Measurements from ENCODE around the gene CLDN19.
"Not testable (repeated sequence)": the region's sequence is repeated elsewhere in the genome, so short reads cannot be mapped to it uniquely, and the experiment has no call there.

CLDN19 gene

GRCh38 chr1:42758641-42759040, 18.6 kb upstream of the CLDN19 start:
- no peak for FAIRE-seq

GRCh38 chr1:42757892-42758275, 17.8 kb upstream of the CLDN19 start:
- FAIRE-seq: no peak

GRCh38 chr1:42756956-42757891, 17.2 kb upstream of the CLDN19 start:
- no peak for FAIRE-seq

- no peak for FAIRE-seq
These were observed 13.0 kb upstream of the CLDN19 start for GRCh38 chr1:42753070-42753469.

- FAIRE-seq: no peak
These were observed 12.2 kb upstream of the CLDN19 start for GRCh38 chr1:42752284-42752683.

- FAIRE-seq: not testable (repeated sequence)
These were observed 11.6 kb upstream of the CLDN19 start for GRCh38 chr1:42751511-42752070.

GRCh38 chr1:42750041-42750440, 10.0 kb upstream of the CLDN19 start:
- FAIRE-seq: no peak

GRCh38 chr1:42748461-42749410, 8.7 kb upstream of the CLDN19 start:
- FAIRE-seq: no peak

- no peak for FAIRE-seq
These were observed 8.0 kb upstream of the CLDN19 start for GRCh38 chr1:42748021-42748420.

GRCh38 chr1:42747125-42747524, 7.1 kb upstream of the CLDN19 start:
- FAIRE-seq: no peak

- FAIRE-seq: no peak
These were observed 6.5 kb upstream of the CLDN19 start for GRCh38 chr1:42746436-42747105.

GRCh38 chr1:42745851-42746250, 5.8 kb upstream of the CLDN19 start:
- FAIRE-seq: no peak

- FAIRE-seq: no peak
These were observed 4.0 kb upstream of the CLDN19 start for GRCh38 chr1:42744148-42744413.

- no peak for FAIRE-seq
These were observed 3.5 kb upstream of the CLDN19 start for GRCh38 chr1:42743317-42744147.

- no peak for FAIRE-seq
These were observed 2.7 kb upstream of the CLDN19 start for GRCh38 chr1:42742617-42743316.

GRCh38 chr1:42742141-42742540, 2.1 kb upstream of the CLDN19 start:
- no peak for FAIRE-seq

GRCh38 chr1:42741706-42742105, 1.7 kb upstream of the CLDN19 start:
- no peak for FAIRE-seq

- no peak for FAIRE-seq
These were observed 980 bp upstream of the CLDN19 start for GRCh38 chr1:42740851-42741580.

- FAIRE-seq: no peak
These were observed 1.3 kb downstream of the CLDN19 start for GRCh38 chr1:42738678-42739226.

GRCh38 chr1:42737986-42738677, 1.9 kb downstream of the CLDN19 start:
- no peak for FAIRE-seq

All from colon (tissue), 2 donors.